Aorta (tissue), 5 donors: ENCODE results near the gene HEXD. TPM values are rescaled to one million over a fixed set of nuclear protein-coding genes. Genes with fewer than 3 reads are reported as not detected.

Source experiments
- ATAC-seq: fragments of 200-7000 bp; cut with Tn5 transposase; one replicate; pipeline ENCODE4 v1.9.1; 2022; ENCODE audit warnings: moderate library complexity; ENCODE audit not compliant: low FRiP score
- DNase-seq, 2 donors: peaks; one replicate each; pipeline ENCODE4 v3.0.0-alpha.2; 2020
- H3K27ac ChIP-seq, 2 donors: one replicate each; pipeline ENCODE4 v1.5.1; 2013; ENCODE audit warnings: low read length in 2 of 2, mild to moderate bottlenecking in 2 of 2, moderate library complexity in 2 of 2, control low read depth in 1 of 2, inconsistent platforms in 1 of 2, low read depth in 1 of 2
- H3K27me3 ChIP-seq, 2 donors: one replicate each; pipeline ENCODE4 v1.6.1; 2013; ENCODE audit warnings: control low read depth in 1 of 2, low read length in 1 of 2, mild to moderate bottlenecking in 1 of 2, moderate library complexity in 1 of 2; ENCODE audit not compliant: insufficient read depth in 2 of 2, control insufficient read depth in 1 of 2
- H3K36me3 ChIP-seq, 2 donors: one replicate each; pipeline ENCODE4 v1.6.1; 2013; ENCODE audit warnings: control low read depth in 1 of 2, low read length in 1 of 2, mild to moderate bottlenecking in 1 of 2; ENCODE audit not compliant: insufficient read depth in 2 of 2, control insufficient read depth in 1 of 2
- H3K4me1 ChIP-seq, 2 donors: one replicate each; pipeline ENCODE4 v1.6.1; 2013; ENCODE audit warnings: low read length in 2 of 2, control low read depth in 1 of 2, mild to moderate bottlenecking in 1 of 2, moderate library complexity in 1 of 2; ENCODE audit not compliant: insufficient read depth in 2 of 2, control insufficient read depth in 1 of 2
- H3K4me3 ChIP-seq, 2 donors: one replicate each; pipeline ENCODE4 v1.5.1; 2013; ENCODE audit warnings: low read length in 2 of 2, control low read depth in 1 of 2, mild to moderate bottlenecking in 1 of 2
- H3K9me3 ChIP-seq: one replicate; pipeline ENCODE4 v1.6.1; 2013; ENCODE audit warnings: mild to moderate bottlenecking, low read length; ENCODE audit not compliant: control insufficient read depth
- WGBS, 2 donors: extraction: QIAGEN DNeasy Blood & Tissue Kit; methylation state at CpG; one replicate each; pipeline ENCODE4 v1.1.7; 2013; 5-methylcytosine and 5-hydroxymethylcytosine counted together
- intact Hi-C, 2 donors: fragments of 100-400 bp; cut with DNase I; formaldehyde crosslinking; loops; one replicate each; pipeline versions ENCODE4 v1.14.2 to v1.15.0; 2022
- polyA plus RNA-seq, 2 donors: library from polyadenylated mRNA; stranded (reverse); fragments of 200-250 nt; gene quantifications; one replicate each; pipeline ENCODE4 v1.2.3, GENCODE V29; 2013
- total RNA-seq, 2 donors: library from RNA; stranded (reverse); fragmentation: NEBNext Ultra II Directional; extraction: Animal tissue kit (Norgen Biotek cat#: 25700); gene quantifications; one replicate each; pipeline ENCODE4 v1.2.1, GENCODE V29; 2021
- donor health status: healthy with polysubstance abuse.
- donor health status: Bipolar disorder and iron deficiency.
- donor health status: DM: no; HTN: no; CAD: no.
- donor health status: DM: no; HTN: no; CAD: no.
- donor health status: DM: yes; HTN: yes; CAD: no.

Gene HEXD
- total and polyA plus RNA-seq, 4 donors, result 14.8 to 133 (median 25.2) TPM

GRCh38 chr17:82386255-82386831 is 31.8 kb upstream of the HEXD start:
- H3K36me3 ChIP-seq, result no peaks in the 10 kb centered on the region
- no peaks in the 10 kb centered on the region for H3K27me3 ChIP-seq
- no peaks in the 10 kb centered on the region for H3K9me3 ChIP-seq
- no peak overlapping the region for H3K4me3 ChIP-seq
- WGBS, 2 donors, result 29 to 49% methylated on average over 13 to 17 of the region's 17 CpGs
- H3K4me1 ChIP-seq, result no peaks in the 10 kb centered on the region
- ATAC-seq (no peak), DNase-seq (no peak)
- intact Hi-C loops, result no loop called here
- H3K27ac ChIP-seq, result no peak overlapping the region

GRCh38 chr17:82386881-82387704 is 31.1 kb upstream of the HEXD start:
- intact Hi-C loops, result no loop called here
- DNase-seq, result no peak
- 79 to 82% methylated on average over 38 of the region's 38 CpGs for WGBS, 2 donors
- Histone ChIP-seq H3K4me3 (no peak overlapping the region), H3K27ac (no peak overlapping the region), H3K36me3 (no peaks in the 10 kb centered on the region), H3K9me3 (no peaks in the 10 kb centered on the region), H3K4me1 (no peaks in the 10 kb centered on the region), H3K27me3 (no peaks in the 10 kb centered on the region)
- ATAC-seq, result no peak

GRCh38 chr17:82387705-82388106 is 30.4 kb upstream of the HEXD start:
- no peaks in the 10 kb centered on the region for H3K36me3 ChIP-seq
- ATAC-seq (no peak), DNase-seq (no peak)
- no peaks in the 10 kb centered on the region for H3K9me3 ChIP-seq
- intact Hi-C loops, result no loop called here
- H3K4me3 ChIP-seq, result no peak overlapping the region
- no peaks in the 10 kb centered on the region for H3K27me3 ChIP-seq
- WGBS, 2 donors, result 84 to 86% methylated on average over 3 of the region's 3 CpGs
- no peaks in the 10 kb centered on the region for H3K4me1 ChIP-seq
- no peak overlapping the region for H3K27ac ChIP-seq

- intact Hi-C loops, result no loop called here
- Histone ChIP-seq H3K27me3 (no peaks in the 10 kb centered on the region), H3K27ac (no peak overlapping the region), H3K4me3 (no peak overlapping the region), H3K4me1 (no peaks in the 10 kb centered on the region), H3K9me3 (no peaks in the 10 kb centered on the region), H3K36me3 (no peaks in the 10 kb centered on the region)
- 73 to 79% methylated on average over 28 to 34 of the region's 34 CpGs for WGBS, 2 donors
- DNase-seq, result no peak
- no peak for ATAC-seq
Measured at GRCh38 chr17:82388223-82388921, 29.8 kb upstream of the HEXD start.

GRCh38 chr17:82388922-82389283 is 29.2 kb upstream of the HEXD start:
- DNase-seq (no peak), ATAC-seq (no peak)
- H3K4me1 ChIP-seq, result no peaks in the 10 kb centered on the region
- intact Hi-C loops, result no loop called here
- no peak overlapping the region for H3K4me3 ChIP-seq
- no peaks in the 10 kb centered on the region for H3K36me3 ChIP-seq
- no peaks in the 10 kb centered on the region for H3K27me3 ChIP-seq
- 91 to 96% methylated on average over 21 of the region's 21 CpGs for WGBS, 2 donors
- no peaks in the 10 kb centered on the region for H3K9me3 ChIP-seq
- H3K27ac ChIP-seq, result no peak overlapping the region

GRCh38 chr17:82389379-82389778 is 28.8 kb upstream of the HEXD start:
- H3K36me3 ChIP-seq, result no peaks in the 10 kb centered on the region
- ATAC-seq (no peak), DNase-seq (no peak)
- H3K9me3 ChIP-seq, result no peaks in the 10 kb centered on the region
- H3K27ac ChIP-seq, result no peak overlapping the region
- intact Hi-C loops, result no loop called here
- 90 to 91% methylated on average over 10 of the region's 10 CpGs for whole genome bisulfite sequencing, 2 donors
- no peaks in the 10 kb centered on the region for H3K4me1 ChIP-seq
- H3K27me3 ChIP-seq, result no peaks in the 10 kb centered on the region
- no peak overlapping the region for H3K4me3 ChIP-seq

- WGBS, 2 donors, result 96% methylated on average over 30 to 32 of the region's 34 CpGs
- no peak for DNase-seq
- intact Hi-C loops, result no loop called here
- no peak overlapping the region for H3K4me3 ChIP-seq
- H3K27me3 ChIP-seq, result no peaks in the 10 kb centered on the region
- H3K9me3 ChIP-seq, result no peaks in the 10 kb centered on the region
- H3K27ac ChIP-seq, result no peak overlapping the region
- H3K36me3 ChIP-seq, result no peaks in the 10 kb centered on the region
- no peak for ATAC-seq
- no peaks in the 10 kb centered on the region for H3K4me1 ChIP-seq
Measured at GRCh38 chr17:82390015-82390859, 27.9 kb upstream of the HEXD start.

- Histone ChIP-seq H3K9me3 (no peaks in the 10 kb centered on the region), H3K36me3 (no peaks in the 10 kb centered on the region), H3K27me3 (no peaks in the 10 kb centered on the region), H3K4me1 (no peaks in the 10 kb centered on the region), H3K27ac (no peak overlapping the region), H3K4me3 (no peak overlapping the region)
- no peak for DNase-seq
- intact Hi-C loops, result no loop called here
- ATAC-seq, result no peak
- WGBS, 2 donors, result 90 to 93% methylated on average over 13 of the region's 13 CpGs
Measured at GRCh38 chr17:82390860-82391435, 27.2 kb upstream of the HEXD start.
